ENCODE data around the gene IL2.

IL2 gene

DNA sequence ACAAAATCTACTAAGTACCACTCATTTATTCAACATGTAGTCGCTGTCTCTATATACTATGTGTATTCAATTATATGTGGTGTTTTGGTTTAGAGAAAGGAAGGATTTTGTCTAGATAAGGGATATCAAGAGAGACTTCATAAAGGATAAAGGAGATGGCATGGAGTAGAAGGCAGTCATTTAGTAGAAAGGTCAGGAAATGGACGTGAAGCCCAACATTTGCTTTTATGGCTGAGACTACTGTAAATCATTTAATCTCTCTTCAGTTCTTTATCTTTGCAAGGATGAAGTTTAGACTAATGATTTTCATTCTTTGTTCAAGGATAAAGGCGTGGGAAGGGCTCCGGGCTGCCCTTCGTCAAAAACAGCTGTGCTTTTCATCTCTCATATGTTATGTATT lies 25.2 kb downstream of the IL2 start (continued):
- TF ChIP-seq, protein P1, sequence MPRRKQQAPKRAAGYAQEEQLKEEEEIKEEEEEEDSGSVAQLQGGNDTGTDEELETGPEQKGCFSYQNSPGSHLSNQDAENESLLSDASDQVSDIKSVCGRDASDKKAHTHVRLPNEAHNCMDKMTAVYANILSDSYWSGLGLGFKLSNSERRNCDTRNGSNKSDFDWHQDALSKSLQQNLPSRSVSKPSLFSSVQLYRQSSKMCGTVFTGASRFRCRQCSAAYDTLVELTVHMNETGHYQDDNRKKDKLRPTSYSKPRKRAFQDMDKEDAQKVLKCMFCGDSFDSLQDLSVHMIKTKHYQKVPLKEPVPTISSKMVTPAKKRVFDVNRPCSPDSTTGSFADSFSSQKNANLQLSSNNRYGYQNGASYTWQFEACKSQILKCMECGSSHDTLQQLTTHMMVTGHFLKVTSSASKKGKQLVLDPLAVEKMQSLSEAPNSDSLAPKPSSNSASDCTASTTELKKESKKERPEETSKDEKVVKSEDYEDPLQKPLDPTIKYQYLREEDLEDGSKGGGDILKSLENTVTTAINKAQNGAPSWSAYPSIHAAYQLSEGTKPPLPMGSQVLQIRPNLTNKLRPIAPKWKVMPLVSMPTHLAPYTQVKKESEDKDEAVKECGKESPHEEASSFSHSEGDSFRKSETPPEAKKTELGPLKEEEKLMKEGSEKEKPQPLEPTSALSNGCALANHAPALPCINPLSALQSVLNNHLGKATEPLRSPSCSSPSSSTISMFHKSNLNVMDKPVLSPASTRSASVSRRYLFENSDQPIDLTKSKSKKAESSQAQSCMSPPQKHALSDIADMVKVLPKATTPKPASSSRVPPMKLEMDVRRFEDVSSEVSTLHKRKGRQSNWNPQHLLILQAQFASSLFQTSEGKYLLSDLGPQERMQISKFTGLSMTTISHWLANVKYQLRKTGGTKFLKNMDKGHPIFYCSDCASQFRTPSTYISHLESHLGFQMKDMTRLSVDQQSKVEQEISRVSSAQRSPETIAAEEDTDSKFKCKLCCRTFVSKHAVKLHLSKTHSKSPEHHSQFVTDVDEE (CRISPR knock-in tag; IDR thresholded peaks at IDR 0.05): no peak
- TF ChIP-seq ZNF70 (CRISPR knock-in tag; IDR thresholded peaks at IDR 0.05) (no peak), BACH2 (CRISPR knock-in tag; IDR thresholded peaks at IDR 0.05; ENCODE audit: borderline replicate concordance) (no peak), ZNF8 (CRISPR knock-in tag; IDR thresholded peaks at IDR 0.05) (no peak), TCF4 (CRISPR knock-in tag; IDR thresholded peaks at IDR 0.05; ENCODE audit: borderline replicate concordance) (no peak), ISL1 (CRISPR knock-in tag; IDR thresholded peaks at IDR 0.05) (no peak), OSR1 (CRISPR knock-in tag; IDR thresholded peaks at IDR 0.05) (no peak), ZC3H10 (CRISPR knock-in tag; IDR thresholded peaks at IDR 0.05) (no peak), TOX (CRISPR knock-in tag; IDR thresholded peaks at IDR 0.05; ENCODE audit: borderline replicate concordance) (no peak), ESRRG (CRISPR knock-in tag; IDR thresholded peaks at IDR 0.05) (no peak), RARB (CRISPR knock-in tag; IDR thresholded peaks at IDR 0.05) (no peak)
- TF ChIP-seq, protein P2, sequence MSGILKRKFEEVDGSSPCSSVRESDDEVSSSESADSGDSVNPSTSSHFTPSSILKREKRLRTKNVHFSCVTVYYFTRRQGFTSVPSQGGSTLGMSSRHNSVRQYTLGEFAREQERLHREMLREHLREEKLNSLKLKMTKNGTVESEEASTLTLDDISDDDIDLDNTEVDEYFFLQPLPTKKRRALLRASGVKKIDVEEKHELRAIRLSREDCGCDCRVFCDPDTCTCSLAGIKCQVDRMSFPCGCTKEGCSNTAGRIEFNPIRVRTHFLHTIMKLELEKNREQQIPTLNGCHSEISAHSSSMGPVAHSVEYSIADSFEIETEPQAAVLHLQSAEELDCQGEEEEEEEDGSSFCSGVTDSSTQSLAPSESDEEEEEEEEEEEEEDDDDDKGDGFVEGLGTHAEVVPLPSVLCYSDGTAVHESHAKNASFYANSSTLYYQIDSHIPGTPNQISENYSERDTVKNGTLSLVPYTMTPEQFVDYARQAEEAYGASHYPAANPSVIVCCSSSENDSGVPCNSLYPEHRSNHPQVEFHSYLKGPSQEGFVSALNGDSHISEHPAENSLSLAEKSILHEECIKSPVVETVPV (CRISPR knock-in tag; IDR thresholded peaks at IDR 0.05): no peak
- TF ChIP-seq, protein P3, sequence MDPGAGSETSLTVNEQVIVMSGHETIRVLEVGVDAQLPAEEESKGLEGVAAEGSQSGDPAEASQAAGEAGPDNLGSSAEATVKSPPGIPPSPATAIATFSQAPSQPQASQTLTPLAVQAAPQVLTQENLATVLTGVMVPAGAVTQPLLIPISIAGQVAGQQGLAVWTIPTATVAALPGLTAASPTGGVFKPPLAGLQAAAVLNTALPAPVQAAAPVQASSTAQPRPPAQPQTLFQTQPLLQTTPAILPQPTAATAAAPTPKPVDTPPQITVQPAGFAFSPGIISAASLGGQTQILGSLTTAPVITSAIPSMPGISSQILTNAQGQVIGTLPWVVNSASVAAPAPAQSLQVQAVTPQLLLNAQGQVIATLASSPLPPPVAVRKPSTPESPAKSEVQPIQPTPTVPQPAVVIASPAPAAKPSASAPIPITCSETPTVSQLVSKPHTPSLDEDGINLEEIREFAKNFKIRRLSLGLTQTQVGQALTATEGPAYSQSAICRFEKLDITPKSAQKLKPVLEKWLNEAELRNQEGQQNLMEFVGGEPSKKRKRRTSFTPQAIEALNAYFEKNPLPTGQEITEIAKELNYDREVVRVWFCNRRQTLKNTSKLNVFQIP (CRISPR knock-in tag; IDR thresholded peaks at IDR 0.05; ENCODE audit: borderline replicate concordance, low read depth): no peak

DNA sequence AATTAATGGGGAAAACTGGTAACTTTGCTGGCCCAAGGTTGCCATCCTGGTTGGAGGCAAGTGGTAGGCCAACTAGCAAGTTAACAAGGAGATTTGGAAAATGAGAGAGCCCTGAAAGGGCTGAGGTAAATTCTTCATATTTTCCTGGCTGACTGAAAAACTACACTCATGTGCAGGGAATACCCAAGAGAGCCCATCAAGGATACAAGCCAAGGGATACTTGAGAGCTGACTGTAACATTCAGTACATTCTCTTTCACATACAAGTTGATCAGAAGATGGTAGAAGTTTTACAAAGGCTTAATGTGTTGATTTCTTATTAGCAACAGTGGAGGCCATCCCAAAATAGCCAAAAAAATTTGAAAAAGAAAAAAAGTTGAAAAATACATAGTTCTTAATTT lies 33.3 kb downstream of the IL2 start:
- no peak for ATAC-seq
- TF ChIP-seq, protein P1 (CRISPR knock-in tag; IDR thresholded peaks at IDR 0.05): no peak
- TF ChIP-seq ZNF70 (CRISPR knock-in tag; IDR thresholded peaks at IDR 0.05): no peak
- no peak for TF ChIP-seq TCF4 (CRISPR knock-in tag; IDR thresholded peaks at IDR 0.05; ENCODE audit: borderline replicate concordance)

DNA sequence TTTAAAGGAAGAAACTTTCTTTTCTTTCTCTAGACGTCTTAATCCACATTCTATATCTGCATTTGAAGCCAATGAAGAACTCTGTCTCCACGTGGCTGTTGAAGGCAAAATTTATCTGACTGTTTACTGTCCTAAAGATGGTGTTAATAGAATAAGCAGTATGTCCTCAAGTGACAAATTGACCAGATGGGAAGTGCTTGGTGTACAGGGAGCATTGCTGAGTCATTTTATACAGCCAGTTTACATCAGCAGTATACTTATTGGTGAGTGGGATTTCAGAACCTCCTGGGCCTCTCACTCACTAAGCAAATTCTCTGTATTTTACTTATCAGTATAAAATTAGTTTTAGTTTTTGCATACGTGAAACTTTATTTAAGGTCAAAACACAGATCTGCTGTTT lies 44.0 kb downstream of the IL2 start:
- ATAC-seq: no peak
- TF ChIP-seq GLIS3 (CRISPR knock-in tag; IDR thresholded peaks at IDR 0.05) (no peak), ARNTL (CRISPR knock-in tag; IDR thresholded peaks at IDR 0.05; ENCODE audit: borderline replicate concordance, low read depth) (no peak), ZFP30 (CRISPR knock-in tag; IDR thresholded peaks at IDR 0.05) (no peak), SNAI2 (CRISPR knock-in tag; IDR thresholded peaks at IDR 0.05) (no peak), ZNF70 (CRISPR knock-in tag; IDR thresholded peaks at IDR 0.05) (no peak), BACH2 (CRISPR knock-in tag; IDR thresholded peaks at IDR 0.05; ENCODE audit: borderline replicate concordance) (no peak), ZFP3 (CRISPR knock-in tag; IDR thresholded peaks at IDR 0.05) (no peak)
- TF ChIP-seq, protein P1 (CRISPR knock-in tag; IDR thresholded peaks at IDR 0.05): no peak
- TF ChIP-seq, protein P3 (CRISPR knock-in tag; IDR thresholded peaks at IDR 0.05; ENCODE audit: borderline replicate concordance, low read depth): no peak

Measured in SK-N-SH treated with all-trans-retinoic acid at 6 μM for 48 hours (cell line).